ENCODE results near the gene CNTNAP4. TPM values are rescaled to one million over a fixed set of nuclear protein-coding genes. Genes with fewer than 3 reads are reported as not detected.

CNTNAP4 gene
- total RNA-seq, 2 experiments from 2014 or later: not detected

GRCh38 chr16:76309639-76310335 is 32.6 kb downstream of the CNTNAP4 start:
- Mint-ChIP-seq H3K9me3 (peaks cover 7% of the 10 kb centered on the region), H3K4me3 (no peak overlapping the region), H3K27ac (no peak overlapping the region), H3K27me3 (no peaks in the 10 kb centered on the region), H3K36me3 (ENCODE audit: low read depth) (no peaks in the 10 kb centered on the region), H3K4me1 (ENCODE audit: low read depth) (no peaks in the 10 kb centered on the region)
- Histone ChIP-seq H3K36me3 (ENCODE audit: insufficient read depth, low read length) (no peaks in the 10 kb centered on the region), H3K9me3 (ENCODE audit: control insufficient read depth in 1 of 2, insufficient read depth in 1 of 2, low read length in 2 of 2) (no peaks in the 10 kb centered on the region), H3K27ac (ENCODE audit: low read depth in 1 of 2, low read length in 2 of 2) (no peak overlapping the region), H3K4me3 (ENCODE audit: low read length) (no peak overlapping the region), H3K27me3 (ENCODE audit: control insufficient read depth in 1 of 2, insufficient read depth in 2 of 2, low read length in 2 of 2) (no peaks in the 10 kb centered on the region), H3K4me1 (ENCODE audit: insufficient read depth, low read length) (no peaks in the 10 kb centered on the region)
- CTCF ChIA-PET: no interaction called here
- DNase-seq (no peak), ATAC-seq (ENCODE audit: poor library complexity) (no peak)
- POLR2A ChIA-PET: no interaction called here
- intact Hi-C loops (cut with DNase I, micrococcal nuclease): no loop called here
- TF ChIP-seq CTCF (IDR thresholded peaks at IDR 0.05): no peak

- no peaks in the 10 kb centered on the region for H3K27me3 ChIP-seq (ENCODE audit: control insufficient read depth in 1 of 2, insufficient read depth in 2 of 2, low read length in 2 of 2)
- Mint-ChIP-seq H3K4me3 (no peak overlapping the region), H3K9me3 (peaks cover 2% of the 10 kb centered on the region), H3K4me1 (ENCODE audit: low read depth) (no peaks in the 10 kb centered on the region), H3K36me3 (ENCODE audit: low read depth) (no peaks in the 10 kb centered on the region), H3K27ac (no peak overlapping the region), H3K27me3 (no peaks in the 10 kb centered on the region)
- no peak overlapping the region for H3K27ac ChIP-seq (ENCODE audit: low read depth in 1 of 2, low read length in 2 of 2)
- no peak for DNase-seq
- no peak overlapping the region for H3K4me3 ChIP-seq (ENCODE audit: low read length)
- H3K9me3 ChIP-seq (ENCODE audit: control insufficient read depth in 1 of 2, insufficient read depth in 1 of 2, low read length in 2 of 2): no peaks in the 10 kb centered on the region
- intact Hi-C loops (cut with DNase I, micrococcal nuclease): no loop called here
- POLR2A ChIA-PET: no interaction called here
- no peak for TF ChIP-seq CTCF (IDR thresholded peaks at IDR 0.05)
- no peaks in the 10 kb centered on the region for H3K4me1 ChIP-seq (ENCODE audit: insufficient read depth, low read length)
- H3K36me3 ChIP-seq (ENCODE audit: insufficient read depth, low read length): no peaks in the 10 kb centered on the region
- ATAC-seq (ENCODE audit: poor library complexity): no peak
- CTCF ChIA-PET: no interaction called here
These were observed 34.1 kb downstream of the CNTNAP4 start for GRCh38 chr16:76311260-76311659.

GRCh38 chr16:76318565-76318964 is 41.4 kb downstream of the CNTNAP4 start:
- Histone ChIP-seq H3K4me1 (ENCODE audit: insufficient read depth, low read length) (no peaks in the 10 kb centered on the region), H3K27me3 (ENCODE audit: control insufficient read depth in 1 of 2, insufficient read depth in 2 of 2, low read length in 2 of 2) (no peaks in the 10 kb centered on the region), H3K27ac (ENCODE audit: low read depth in 1 of 2, low read length in 2 of 2) (no peak overlapping the region), H3K9me3 (ENCODE audit: control insufficient read depth in 1 of 2, insufficient read depth in 1 of 2, low read length in 2 of 2) (no peaks in the 10 kb centered on the region), H3K4me3 (ENCODE audit: low read length) (no peak overlapping the region), H3K36me3 (ENCODE audit: insufficient read depth, low read length) (no peaks in the 10 kb centered on the region)
- H3K9me3 Mint-ChIP-seq: no peaks in the 10 kb centered on the region
- H3K27ac Mint-ChIP-seq: no peak overlapping the region
- TF ChIP-seq CTCF (IDR thresholded peaks at IDR 0.05): no peak
- H3K36me3 Mint-ChIP-seq (ENCODE audit: low read depth): no peaks in the 10 kb centered on the region
- no peak overlapping the region for H3K4me3 Mint-ChIP-seq
- no peaks in the 10 kb centered on the region for H3K27me3 Mint-ChIP-seq
- CTCF ChIA-PET: no interaction called here
- ATAC-seq (ENCODE audit: poor library complexity) (no peak), DNase-seq (no peak)
- no peaks in the 10 kb centered on the region for H3K4me1 Mint-ChIP-seq (ENCODE audit: low read depth)
- POLR2A ChIA-PET: no interaction called here
- intact Hi-C loops (cut with DNase I, micrococcal nuclease): no loop called here
